B cell (primary cell): ENCODE data around the gene GREM1. TPM values are rescaled to one million over a fixed set of nuclear protein-coding genes. Genes with fewer than 3 reads are reported as not detected.

ENCODE experiments used
- ATAC-seq: fragments of 200-7000 bp; cut with Tn5 transposase; one replicate; pipeline ENCODE4 v1.10.0; 2021; ENCODE audit warnings: low read depth, mild to moderate bottlenecking, moderate number of reproducible peaks, moderate library complexity
- CTCF ChIA-PET: fragments of 350-600 bp; sonication (Branson Sonifier 250); formaldehyde crosslinking; loops from one replicate; lab custom pipeline; 2021; ENCODE audit warnings: antibody characterized with exemption, inconsistent platforms; lab: Charles Lee
- POLR2A ChIA-PET: fragments of 350-600 bp; sonication (Branson Sonifier 250); formaldehyde crosslinking; loops from one replicate; lab custom pipeline; 2021; ENCODE audit warnings: antibody characterized with exemption; lab: Charles Lee
- DNase-seq: peaks from one replicate; pipeline ENCODE4 v3.0.0; 2013
- H2AFZ ChIP-seq: 2 replicates; pipeline ENCODE4 v1.6.1; 2012; ENCODE audit warnings: mild to moderate bottlenecking, low read depth, low read length; ENCODE audit not compliant: insufficient read depth, poor library complexity, severe bottlenecking
- H3K27ac ChIP-seq, 2 donors: 1 replicate in 1 of 2; 2 replicates in 1 of 2; pipeline ENCODE4 v1.5.1; 2012 to 2013; ENCODE audit warnings: low read length in 2 of 2, mild to moderate bottlenecking in 2 of 2, moderate library complexity in 1 of 2
- H3K27me3 ChIP-seq, 4 experiments: fragments of 200-600 bp in 1 of 4; sonication (generic) in 1 of 4; replicated peaks in 1 of 4; 1 replicate in 2 of 4; 2 replicates in 2 of 4; pipeline versions ENCODE4 v1.6.1 to v1.7.0; 2013 to 2016; ENCODE audit warnings: low read length in 3 of 4, mild to moderate bottlenecking in 2 of 4, mixed read lengths in 1 of 4, moderate library complexity in 1 of 4; ENCODE audit not compliant: insufficient read depth in 4 of 4, control insufficient read depth in 3 of 4; ENCODE audit errors: control extremely low read depth in 1 of 4
- H3K36me3 ChIP-seq, 2 experiments: replicated peaks in 1 of 2; 1 replicate in 1 of 2; 2 replicates in 1 of 2; pipeline versions ENCODE4 v1.6.1 to v1.7.1; 2013; ENCODE audit warnings: low read length in 1 of 2; ENCODE audit not compliant: insufficient read depth in 2 of 2, control insufficient read depth in 1 of 2; ENCODE audit errors: control extremely low read depth in 1 of 2, extremely low read depth in 1 of 2
- H3K4me1 ChIP-seq, 2 donors: fragments of 200-600 bp in 1 of 2; sonication (generic) in 1 of 2; 1 replicate in 1 of 2; 2 replicates in 1 of 2; pipeline versions ENCODE4 v1.5.1 to v1.6.1; 2013 to 2017; ENCODE audit warnings: low read length in 2 of 2; ENCODE audit not compliant: control insufficient read depth in 2 of 2, insufficient read depth in 2 of 2
- H3K4me2 ChIP-seq: replicated peaks from 2 replicates; pipeline ENCODE3; 2012; ENCODE audit warnings: mild to moderate bottlenecking, low read depth, low read length; ENCODE audit not compliant: poor library complexity, severe bottlenecking
- H3K4me3 ChIP-seq, 5 experiments: fragments of 200-600 bp in 1 of 5; sonication (generic) in 1 of 5; 1 replicate in 3 of 5; 2 replicates in 2 of 5; pipeline versions ENCODE4 v1.5.1 to v1.7.0; 2011 to 2016; ENCODE audit warnings: low read length in 4 of 5, mild to moderate bottlenecking in 4 of 5, low read depth in 2 of 5, control low read depth in 1 of 5, moderate library complexity in 1 of 5; ENCODE audit not compliant: insufficient read depth in 1 of 5; ENCODE audit errors: control extremely low read depth in 1 of 5, extremely low read depth in 1 of 5
- H3K79me2 ChIP-seq: fragments of 200-600 bp; sonication (generic); one replicate; pipeline ENCODE4 v1.6.0; 2016; ENCODE audit warnings: low read length; ENCODE audit not compliant: control insufficient read depth, insufficient read depth
- H3K9ac ChIP-seq: fragments of 200-600 bp; sonication (generic); 2 replicates; pipeline ENCODE4 v1.6.1; 2017; ENCODE audit warnings: mild to moderate bottlenecking, low read length, moderate library complexity
- H3K9me3 ChIP-seq, 3 donors: one replicate each; pipeline versions ENCODE4 v1.6.1 to v1.7.1; 2013; ENCODE audit warnings: low read length in 2 of 3; ENCODE audit not compliant: control insufficient read depth in 2 of 3, insufficient read depth in 1 of 3; ENCODE audit errors: control extremely low read depth in 1 of 3
- H4K20me1 ChIP-seq: 2 replicates; pipeline ENCODE4 v1.6.0; 2012; ENCODE audit warnings: mild to moderate bottlenecking, low read length; ENCODE audit not compliant: insufficient read depth, control insufficient read depth, poor library complexity, severe bottlenecking
- H3K27ac Mint-ChIP-seq: one replicate; pipeline ENCODE4 v1.8.0; 2021; ENCODE audit warnings: mixed read lengths
- H3K27me3 Mint-ChIP-seq: one replicate; pipeline ENCODE4 v1.8.0; 2021; ENCODE audit warnings: mixed read lengths
- H3K4me1 Mint-ChIP-seq: one replicate; pipeline ENCODE4 v1.8.0; 2021; ENCODE audit warnings: mixed read lengths
- H3K4me3 Mint-ChIP-seq: one replicate; pipeline ENCODE4 v1.8.0; 2021; ENCODE audit warnings: mixed read lengths
- H3K9me3 Mint-ChIP-seq: one replicate; pipeline ENCODE4 v1.8.0; 2022; ENCODE audit warnings: mixed read lengths; ENCODE audit not compliant: insufficient read depth
- CTCF ChIP-seq: fragments of 200-600 bp; IDR thresholded peaks from one replicate; pipeline ENCODE4 v1.8.0; 2022; ENCODE audit warnings: antibody characterized with exemption, mild to moderate bottlenecking
- EZH2 ChIP-seq: IDR thresholded peaks from 2 replicates; pipeline ENCODE4 v1.6.1; 2012; ENCODE audit warnings: borderline replicate concordance, low read depth, mild to moderate bottlenecking, moderate library complexity, low read length; ENCODE audit not compliant: insufficient read depth, poor library complexity, severe bottlenecking
- WGBS: methylation state at CpG from one replicate; pipeline ENCODE4 v1.1.5; 2013; ENCODE audit warnings: missing lambda C conversion rate; ENCODE audit not compliant: insufficient coverage; 5-methylcytosine and 5-hydroxymethylcytosine counted together
- intact Hi-C: fragments of 100-400 bp; cut with micrococcal nuclease; formaldehyde crosslinking; loops from one replicate; pipeline ENCODE4 v1.10.0; 2022
- polyA plus RNA-seq: library from polyadenylated mRNA; depleted of rRNA; stranded (reverse); fragments of >200 nt; gene quantifications from 2 replicates; pipeline ENCODE4 v1.2.3, GENCODE V29; 2012
- total RNA-seq, 2 donors: library from RNA; stranded (reverse); fragments of 120-200 nt in 1 of 2; gene quantifications; 1 replicate in 1 of 2; 2 replicates in 1 of 2; pipeline versions ENCODE4 v1.2.3 to v1.2.4, GENCODE V29; 2013 to 2022

GREM1 gene
- total and polyA plus RNA-seq, 2 donors (not counting 1 experiment from before 2014, with no cell fraction given): not detected

GRCh38 chr15:32722136-32722535, 4.3 kb downstream of the GREM1 start:
- Mint-ChIP-seq H3K4me1 (peaks cover 20% of the 10 kb centered on the region), H3K4me3 (no peak overlapping the region), H3K27me3 (peaks cover 31% of the 10 kb centered on the region), H3K27ac (no peak overlapping the region), H3K9me3 (no peaks in the 10 kb centered on the region)
- Histone ChIP-seq H3K9ac (no peak overlapping the region), H3K27me3 (peaks cover 0 to 28% (median 15%) of the 10 kb centered on the region in 4 experiments), H4K20me1 (no peaks in the 10 kb centered on the region), H3K4me3 (no peak overlapping the region), H3K4me1 (peaks cover 21 to 22% of the 10 kb centered on the region in 2 donors), H3K79me2 (no peaks in the 10 kb centered on the region), H2AFZ (no peak overlapping the region), H3K27ac (no peak overlapping the region), H3K9me3 (peaks cover 0 to 16% (median 0%) of the 10 kb centered on the region in 3 donors), H3K36me3 (no peaks in the 10 kb centered on the region), H3K4me2 (no peak overlapping the region)
- ATAC-seq: no peak
- TF ChIP-seq CTCF: no peak
- no peak for TF ChIP-seq EZH2
- intact Hi-C loops: no loop called here
- CTCF ChIA-PET: interaction anchor here (1.0 kb wide), 1 partner anchor 234 kb away, joined by 3 read pairs; no protein-coding TSS in a partner anchor
- POLR2A ChIA-PET: no interaction called here
- DNase-seq: no peak

- Mint-ChIP-seq H3K9me3 (no peaks in the 10 kb centered on the region), H3K4me1 (peaks cover 15% of the 10 kb centered on the region), H3K27me3 (peaks cover 35% of the 10 kb centered on the region), H3K4me3 (no peak overlapping the region), H3K27ac (no peak overlapping the region)
- Histone ChIP-seq H3K9ac (no peak overlapping the region), H3K4me3 (no peak overlapping the region), H4K20me1 (no peaks in the 10 kb centered on the region), H3K9me3 (peaks cover 0 to 8% (median 0%) of the 10 kb centered on the region in 3 donors), H3K79me2 (no peaks in the 10 kb centered on the region), H3K4me2 (no peak overlapping the region), H3K36me3 (no peaks in the 10 kb centered on the region), H3K4me1 (peaks cover 10 to 11% of the 10 kb centered on the region in 2 donors), H3K27ac (no peak overlapping the region), H3K27me3 (peaks cover 0 to 19% (median 10%) of the 10 kb centered on the region in 4 experiments), H2AFZ (no peak overlapping the region)
- POLR2A ChIA-PET: no interaction called here
- no peak for ATAC-seq
- no peak for DNase-seq
- no CpG with 5 or more reads among the region's 2 CpGs for WGBS
- CTCF ChIA-PET: no interaction called here
- TF ChIP-seq EZH2 (no peak), CTCF (no peak)
- intact Hi-C loops: no loop called here
These were observed 5.6 kb downstream of the GREM1 start for GRCh38 chr15:32723171-32723948.
